C1 segment of cervical spinal cord (tissue), 14 donors: ENCODE data around the gene ACO1.
A peak's percentile ranks its signal among the peaks of the same experiment; 100 is the strongest.

Experiments used
- DNase-seq, 14 donors: peaks; one replicate each; lab custom pipeline; 2025; lab: John Stamatoyannopoulos, UW

The ACO1 gene

DNA sequence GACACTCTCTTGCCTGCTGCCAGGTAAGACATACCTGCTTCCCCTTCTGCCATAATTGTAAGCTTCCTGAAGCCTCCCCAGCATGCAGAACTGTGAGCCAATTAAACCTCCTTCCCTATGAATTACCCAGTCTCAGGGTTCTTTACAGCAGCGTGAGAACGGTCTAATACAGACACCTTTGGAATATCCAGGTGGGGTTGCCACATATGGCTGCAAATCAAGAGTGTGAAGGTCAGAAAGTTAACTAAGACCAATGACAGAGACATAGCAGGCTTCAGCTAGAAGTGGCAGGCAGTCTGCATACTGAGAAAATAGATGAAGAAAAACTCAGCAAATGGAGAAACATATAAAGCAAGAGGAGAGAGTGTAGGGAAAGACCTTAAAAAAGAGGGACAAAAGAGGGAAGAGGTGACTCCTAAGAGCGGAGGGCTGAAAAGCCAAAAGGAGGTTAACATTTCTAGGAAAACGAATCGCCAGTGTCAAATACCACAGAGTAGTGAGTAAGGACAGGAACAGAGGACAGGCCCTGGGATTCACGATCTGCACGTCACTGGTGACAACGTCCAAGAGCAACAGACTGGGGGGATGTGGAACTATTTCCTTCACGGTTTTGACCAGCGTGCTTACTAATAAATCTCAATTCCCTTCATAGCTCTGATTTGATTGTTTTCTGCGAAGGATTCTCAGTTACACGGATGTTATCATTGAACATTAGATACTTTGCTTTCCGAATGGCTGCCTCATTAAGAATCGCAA is 1.7 kb upstream of the ACO1 start:
- no peak for DNase-seq

DNA sequence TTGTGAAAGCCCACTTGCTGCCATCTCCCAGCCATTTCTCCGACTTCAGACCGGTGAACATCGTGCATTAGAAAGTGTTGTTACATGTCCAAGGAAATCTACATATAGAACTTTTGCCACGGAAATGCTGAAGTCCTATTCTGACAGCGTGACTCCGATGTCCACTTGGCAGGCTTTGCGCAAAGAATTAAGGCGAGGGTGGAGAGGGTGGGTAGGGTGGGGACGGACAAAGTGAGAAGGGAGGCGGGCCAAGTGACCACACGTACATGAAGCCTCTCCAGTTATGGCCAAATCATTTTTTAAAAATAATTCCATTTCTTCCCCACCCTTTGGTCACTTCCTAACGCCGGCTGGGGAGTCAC is 460 bp upstream of the ACO1 start:
- peak in 1 of 14 donors; percentile 41 for DNase-seq

GRCh38 chr9:32385152-32385884 is 875 bp downstream of the ACO1 start:
- DNase-seq: no peak

DNA sequence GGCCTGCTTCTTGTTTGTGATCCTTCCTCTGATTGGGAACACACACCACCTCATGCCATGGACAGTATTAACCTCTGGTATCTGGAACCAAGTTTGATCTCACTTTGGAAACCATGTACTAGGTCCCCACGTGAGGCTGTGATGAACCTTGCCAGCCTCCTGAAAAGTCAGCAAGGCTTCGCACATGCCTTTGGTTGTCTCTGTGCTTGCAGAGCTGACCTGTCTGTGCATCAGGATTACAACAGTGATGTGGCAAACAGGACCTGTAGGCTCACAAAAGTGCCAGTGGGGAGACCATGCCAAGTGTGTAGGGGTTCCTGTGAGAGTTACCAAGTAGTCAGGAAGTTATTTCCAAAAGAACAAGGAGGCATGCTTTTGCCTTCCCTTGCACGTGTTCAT is 1.4 kb downstream of the ACO1 start:
- no peak for DNase-seq

DNA sequence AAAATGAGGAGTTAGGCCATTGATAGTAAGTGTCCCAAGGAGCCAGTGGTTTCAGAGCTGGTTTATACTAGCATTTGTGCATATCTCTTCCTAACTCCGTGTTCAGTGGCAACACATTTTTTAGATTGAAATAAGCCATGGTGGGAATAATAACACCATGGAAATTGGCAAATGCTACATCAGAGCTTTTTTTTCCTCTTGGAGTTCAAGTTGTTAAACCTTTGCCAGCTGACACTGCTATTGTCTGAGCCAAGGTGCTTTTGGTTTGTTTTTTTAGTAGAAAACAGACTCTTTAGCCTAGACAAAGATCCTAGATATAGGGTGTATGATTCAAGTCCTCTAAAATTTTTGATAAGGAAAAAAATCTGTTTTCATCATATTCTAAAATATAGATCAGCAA is 2.8 kb downstream of the ACO1 start:
- no peak for DNase-seq

DNA sequence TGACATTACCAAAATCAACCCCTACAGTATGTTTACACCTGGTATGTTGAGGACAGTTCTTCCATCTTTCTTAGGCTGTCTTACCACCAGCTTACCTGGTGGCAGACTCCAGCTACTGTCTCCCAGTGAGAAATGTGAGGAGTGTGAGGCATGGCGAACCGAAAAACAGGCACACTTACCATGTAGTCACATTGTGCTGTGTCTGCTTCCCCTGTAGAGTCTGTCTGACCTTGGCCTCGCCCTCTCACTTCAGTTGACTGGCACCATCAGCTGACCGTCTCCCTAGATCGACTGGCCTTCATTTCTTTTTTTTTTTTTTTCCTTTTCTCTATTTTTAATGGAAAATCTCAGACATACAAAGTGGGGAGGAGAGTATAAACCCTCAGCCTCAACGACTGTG is 4.9 kb downstream of the ACO1 start:
- no peak for DNase-seq

DNA sequence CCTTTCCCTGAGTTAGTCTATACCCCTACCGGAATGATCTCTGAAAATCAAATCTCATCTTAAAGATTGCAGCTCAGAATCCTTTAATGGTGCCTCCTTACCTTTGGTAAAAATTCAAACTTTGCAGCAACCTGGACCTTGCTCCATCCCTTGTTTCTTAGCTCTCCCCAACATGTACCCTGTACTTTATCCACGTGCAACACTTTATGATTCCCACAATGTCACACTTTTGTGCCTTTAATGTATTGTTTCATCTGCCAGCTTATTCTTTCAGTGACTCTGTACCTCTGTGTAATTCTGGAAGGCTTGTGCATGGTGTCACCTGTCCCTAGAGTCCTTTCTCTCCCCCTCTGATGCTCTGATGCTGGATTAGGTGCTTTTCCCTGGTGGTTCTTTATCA is 9.5 kb downstream of the ACO1 start:
- DNase-seq: no peak

GRCh38 chr9:32394381-32395049 is 10.1 kb downstream of the ACO1 start:
- no peak for DNase-seq

GRCh38 chr9:32395510-32396216 is 11.2 kb downstream of the ACO1 start:
- DNase-seq: no peak

GRCh38 chr9:32398207-32398606 is 13.8 kb downstream of the ACO1 start:
- peak in 1 of 14 donors; percentile 12 for DNase-seq

- no peak for DNase-seq
These were observed 14.8 kb downstream of the ACO1 start for GRCh38 chr9:32399110-32399815.

- no peak for DNase-seq
These were observed 17.0 kb downstream of the ACO1 start for GRCh38 chr9:32401488-32401887.

GRCh38 chr9:32403567-32404260 is 19.3 kb downstream of the ACO1 start:
- DNase-seq: no peak

DNA sequence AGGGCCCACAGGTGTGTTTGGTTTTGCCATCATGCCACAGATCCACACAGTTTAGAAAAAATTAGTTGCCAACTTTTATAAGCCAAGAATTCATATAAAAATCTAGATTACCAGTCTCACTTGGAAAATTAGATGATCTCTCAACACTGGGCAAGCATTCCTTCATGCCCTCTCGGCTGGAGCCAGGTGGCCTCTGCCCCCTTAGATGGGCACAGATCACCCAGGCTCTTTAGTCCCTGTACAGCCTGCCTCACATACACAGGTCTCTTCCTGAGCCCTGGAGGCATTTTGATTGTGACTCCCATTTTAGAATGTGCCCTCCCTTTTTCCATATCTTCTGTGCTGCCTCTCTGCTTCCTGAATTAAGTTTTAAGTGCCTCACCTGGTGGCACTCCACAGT is 20.0 kb downstream of the ACO1 start:
- no peak for DNase-seq

DNA sequence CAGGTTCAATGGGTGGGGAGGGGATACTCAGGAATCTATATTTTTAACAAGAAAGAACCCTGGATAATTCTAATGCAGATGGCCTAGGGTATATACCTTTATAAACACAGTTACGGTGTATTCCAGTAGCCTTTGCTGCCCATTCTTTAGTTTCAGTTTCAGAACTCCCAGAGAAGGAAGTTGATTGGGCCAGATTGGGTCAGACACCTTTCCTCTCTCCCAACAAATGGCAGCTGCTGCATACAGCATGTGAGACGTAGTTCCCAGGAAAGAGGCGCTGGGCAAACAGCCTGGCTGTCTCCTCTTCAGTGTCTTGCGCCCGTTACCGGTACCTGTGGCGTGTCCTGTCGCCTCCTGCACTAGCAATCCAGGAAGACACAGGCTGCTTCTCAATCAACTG is 20.4 kb downstream of the ACO1 start:
- no peak for DNase-seq

DNA sequence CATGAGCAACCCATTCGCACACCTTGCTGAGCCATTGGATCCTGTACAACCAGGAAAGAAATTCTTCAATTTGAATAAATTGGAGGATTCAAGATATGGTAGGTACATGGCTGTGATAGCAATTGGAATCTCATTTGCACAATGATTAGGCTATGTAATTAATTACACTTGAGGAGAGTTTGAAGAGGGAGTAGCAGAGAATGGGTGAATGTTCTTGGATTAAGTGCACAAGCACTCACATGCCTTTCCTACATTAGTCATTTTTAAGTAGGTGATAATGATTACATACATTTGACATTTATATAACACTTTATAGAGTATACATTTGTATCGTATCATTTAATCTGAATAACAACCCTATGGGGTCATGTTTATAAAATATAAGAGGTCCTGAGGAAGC is 21.1 kb downstream of the ACO1 start:
- no peak for DNase-seq

DNA sequence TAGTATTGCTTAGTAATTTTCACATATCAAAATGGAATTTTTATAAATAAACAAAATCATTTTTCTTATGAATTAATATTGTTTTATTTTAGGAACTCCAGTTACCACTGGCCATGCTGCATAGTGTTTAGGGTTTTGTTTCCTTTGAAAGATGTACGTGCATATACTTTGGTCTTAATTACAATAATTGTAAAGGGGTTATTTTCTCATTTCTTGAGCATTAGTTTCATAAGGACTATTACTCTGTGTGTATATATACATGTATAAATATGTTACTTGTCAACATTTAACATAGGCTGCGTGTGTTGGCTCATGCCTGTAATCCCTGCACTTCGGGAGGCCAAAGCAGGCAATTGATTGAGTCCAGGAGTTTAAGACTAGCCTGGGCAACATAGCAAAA is 21.6 kb downstream of the ACO1 start:
- no peak for DNase-seq

DNA sequence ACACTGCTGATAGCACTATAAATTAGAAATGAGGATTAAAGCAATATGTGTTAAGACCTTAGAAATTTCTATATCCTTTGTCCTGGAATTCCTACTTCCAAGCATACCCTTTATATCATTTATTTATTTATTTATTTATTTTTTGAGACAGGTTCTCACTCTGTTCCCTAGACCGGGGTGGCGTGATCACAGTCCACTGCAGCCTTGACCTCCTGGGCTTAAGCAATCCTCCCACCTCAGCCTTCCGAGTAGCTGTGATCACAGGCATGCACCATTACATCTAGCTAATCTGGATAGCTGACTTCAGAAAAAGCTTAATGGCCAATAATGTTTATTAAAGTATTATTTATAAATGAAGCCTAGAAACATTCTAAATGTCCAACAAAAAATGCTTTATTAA is 27.3 kb downstream of the ACO1 start:
- DNase-seq: no peak

GRCh38 chr9:32412440-32412839 is 28.0 kb downstream of the ACO1 start:
- DNase-seq: no peak

DNA sequence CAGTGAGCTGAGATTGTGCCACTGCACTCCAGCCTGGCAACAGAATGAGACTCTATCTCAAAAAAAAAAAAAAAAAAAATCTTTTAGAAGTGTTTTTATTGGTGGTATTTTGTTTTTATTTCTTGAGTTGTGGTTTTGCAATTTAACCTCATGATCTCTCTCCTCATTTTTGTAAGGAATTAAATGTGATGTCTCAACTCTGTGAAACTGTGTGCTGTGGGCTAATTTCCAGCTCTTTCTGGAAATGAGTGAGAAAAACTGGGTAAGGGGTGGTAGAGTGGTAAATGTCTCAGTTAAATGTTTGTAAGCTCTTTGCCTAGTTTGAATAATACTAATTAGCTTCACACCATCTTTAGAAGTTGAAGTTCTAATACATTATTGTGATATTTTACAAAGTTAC is 29.0 kb downstream of the ACO1 start:
- no peak for DNase-seq

DNA sequence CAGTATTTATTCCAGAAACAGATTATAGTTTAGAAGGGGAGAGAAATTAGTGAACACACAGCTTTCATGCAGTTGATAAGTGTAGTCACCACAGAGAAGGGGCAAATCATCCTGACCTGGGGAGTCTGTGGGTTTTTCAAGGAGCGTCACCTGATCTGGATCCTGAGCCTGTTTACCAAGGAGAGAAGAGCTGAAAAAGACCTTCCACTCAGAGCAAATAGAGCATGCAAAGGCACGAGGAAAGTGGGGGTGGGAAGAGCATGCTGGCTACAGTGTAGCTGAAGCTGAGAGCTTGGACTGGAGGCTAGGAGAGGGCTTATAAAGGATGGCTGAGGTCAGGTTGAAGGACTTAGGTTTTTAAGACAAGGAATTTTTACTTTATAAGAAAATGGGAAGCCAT is 30.4 kb downstream of the ACO1 start:
- DNase-seq: no peak
